Measurements from ENCODE around the gene TULP4.
"Not testable (repeated sequence)": the region's sequence is repeated elsewhere in the genome, so short reads cannot be mapped to it uniquely, and the experiment has no call there.

The TULP4 gene

DNA sequence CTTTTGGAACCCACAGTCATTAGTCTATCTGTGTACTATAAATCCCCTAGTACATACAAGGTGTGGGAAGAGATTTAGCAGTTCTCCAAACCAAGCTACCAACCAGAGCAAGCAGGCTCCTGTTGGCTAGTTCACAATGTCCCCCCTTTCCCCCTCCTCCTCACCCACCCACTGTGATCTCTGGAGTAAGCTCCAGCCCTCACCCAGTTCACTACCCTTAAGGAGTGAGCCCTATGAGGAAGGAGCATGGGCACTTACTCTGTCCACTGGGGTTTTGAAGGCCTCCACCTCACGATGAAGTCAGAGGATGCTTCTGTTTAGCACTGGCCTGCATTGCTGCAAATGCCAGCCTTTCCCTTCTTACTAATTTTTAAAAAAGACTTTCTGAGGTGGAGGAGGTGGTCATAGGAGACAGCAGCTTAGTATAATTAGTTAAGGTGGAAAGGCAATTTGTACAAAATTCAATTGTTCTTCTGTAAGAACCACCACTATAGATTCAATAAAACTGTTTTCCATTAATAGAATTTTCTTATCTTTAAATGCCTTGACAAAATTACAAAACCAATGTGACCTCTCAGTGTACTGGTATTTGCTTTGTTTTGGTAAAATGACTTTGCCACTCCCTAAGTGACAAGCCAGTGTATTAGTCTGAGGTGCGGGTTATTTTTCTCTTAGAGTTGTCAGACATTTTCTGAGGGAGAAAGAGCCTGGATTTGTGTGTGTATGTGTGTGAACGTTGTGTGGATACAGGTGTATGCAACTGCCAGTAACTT lies 86.2 kb downstream of the TULP4 start:
- DNase-seq: no peak

DNA sequence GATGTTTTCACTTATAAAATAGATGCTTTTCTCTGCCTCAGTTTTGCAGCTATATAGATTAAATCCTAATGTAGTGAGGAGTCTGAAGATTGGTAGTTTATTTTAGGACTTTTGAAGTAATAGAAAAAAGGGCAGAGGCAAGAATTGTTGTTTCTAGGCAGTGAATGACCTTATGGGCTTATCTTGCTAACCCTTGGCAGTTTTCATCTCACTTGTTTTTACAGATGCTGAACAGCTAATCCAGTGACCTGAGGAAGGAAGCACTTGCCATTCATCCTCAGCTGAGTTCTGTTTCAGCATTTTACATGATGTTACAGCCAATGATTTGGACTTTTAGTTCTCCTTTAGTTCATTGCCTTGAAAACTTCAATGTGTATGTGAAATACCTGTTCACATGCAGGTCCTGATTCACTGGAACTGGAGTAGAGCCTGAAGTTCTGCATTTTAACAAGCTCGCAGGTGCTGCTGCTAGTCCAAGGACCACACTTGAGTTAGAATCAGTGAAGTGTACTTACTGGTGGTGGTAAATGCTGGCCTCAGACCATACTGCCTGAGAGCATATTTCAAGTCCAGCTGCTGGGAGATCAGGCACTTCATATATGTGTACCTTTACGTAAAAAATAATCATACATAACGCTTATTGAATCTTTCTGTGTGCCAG lies 86.9 kb downstream of the TULP4 start:
- DNase-seq: no peak

DNA sequence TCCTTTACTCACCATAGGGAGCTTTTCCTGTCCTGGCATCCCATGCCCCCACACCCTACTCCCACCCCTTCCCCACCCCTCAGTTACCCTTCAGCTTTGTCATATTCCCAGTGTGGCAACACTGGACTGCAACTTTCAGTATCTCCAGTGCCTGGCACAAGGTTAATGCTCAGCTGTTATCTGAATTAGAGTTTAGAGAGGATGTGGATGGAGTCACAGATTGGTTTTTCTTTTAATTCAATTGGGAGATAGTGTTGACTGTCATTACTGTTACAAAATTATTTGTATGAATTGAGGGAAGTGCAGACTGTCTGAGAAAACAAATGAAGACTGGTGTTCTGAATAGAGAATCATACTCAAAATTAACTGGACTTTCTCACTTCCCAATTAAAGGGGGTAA lies 89.9 kb downstream of the TULP4 start:
- no peak for DNase-seq

DNA sequence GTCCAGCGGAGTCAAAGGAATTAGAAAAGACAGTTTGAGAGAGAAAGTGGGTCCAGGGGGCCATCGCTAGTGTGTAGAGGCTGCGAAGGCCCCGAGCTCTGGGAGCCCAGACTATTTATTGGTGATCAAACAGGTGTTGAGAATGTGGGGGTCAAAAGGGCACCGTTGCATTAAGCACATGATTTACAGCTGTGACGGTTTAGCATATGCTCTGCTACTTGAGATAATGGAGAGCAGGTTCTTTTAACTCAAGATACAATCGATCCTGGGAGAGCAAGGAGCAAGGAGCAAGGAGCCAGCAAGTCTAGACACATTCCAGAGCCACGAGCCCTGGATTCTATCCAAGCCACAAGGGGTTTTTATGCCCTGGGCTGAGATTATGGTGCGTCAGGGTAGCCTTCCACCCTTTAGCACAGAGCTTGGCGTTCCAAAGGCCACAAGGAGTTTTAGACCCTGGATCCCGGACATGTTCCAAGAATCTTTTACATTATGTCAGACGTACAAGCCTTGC lies 93.1 kb downstream of the TULP4 start:
- not testable (repeated sequence) for DNase-seq

DNA sequence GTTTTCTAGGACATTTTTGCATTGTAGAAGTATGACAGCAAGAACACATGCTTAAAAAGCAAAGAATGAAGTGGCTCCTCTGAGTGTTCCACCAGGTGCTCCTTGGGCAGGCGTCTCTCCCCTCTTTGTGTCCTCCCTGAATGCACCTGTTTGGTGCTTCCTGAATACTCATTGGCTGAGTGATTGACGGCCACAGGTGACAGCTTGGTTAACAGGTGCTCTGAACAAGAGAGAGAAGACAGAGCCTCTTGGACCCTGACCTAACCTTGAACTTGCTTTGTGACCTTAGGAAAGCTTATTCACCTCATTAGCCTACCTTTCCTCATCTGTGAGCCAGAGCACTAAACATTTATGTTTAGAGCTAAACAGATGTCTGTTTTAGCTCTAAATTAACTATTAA lies 93.7 kb downstream of the TULP4 start:
- DNase-seq: no peak

DNA sequence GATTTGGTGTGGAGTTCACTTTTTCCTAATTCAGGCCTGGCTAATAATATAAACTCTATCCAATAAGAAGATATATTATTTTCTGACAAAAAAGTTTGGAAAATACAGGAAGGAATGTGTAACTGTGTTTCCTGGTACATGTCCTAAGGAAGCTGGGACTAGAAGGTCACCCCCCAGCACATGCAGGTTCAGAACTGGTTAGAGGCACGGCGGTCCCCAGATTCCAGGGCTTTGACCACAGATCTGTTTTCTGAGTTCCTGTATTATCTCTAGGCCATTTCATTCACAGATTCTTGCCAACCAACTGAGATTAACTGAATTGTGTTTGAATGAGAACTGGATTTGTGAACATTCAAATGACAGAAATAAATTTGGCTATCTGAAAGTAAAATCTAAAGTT lies 94.5 kb downstream of the TULP4 start:
- DNase-seq: no peak

DNA sequence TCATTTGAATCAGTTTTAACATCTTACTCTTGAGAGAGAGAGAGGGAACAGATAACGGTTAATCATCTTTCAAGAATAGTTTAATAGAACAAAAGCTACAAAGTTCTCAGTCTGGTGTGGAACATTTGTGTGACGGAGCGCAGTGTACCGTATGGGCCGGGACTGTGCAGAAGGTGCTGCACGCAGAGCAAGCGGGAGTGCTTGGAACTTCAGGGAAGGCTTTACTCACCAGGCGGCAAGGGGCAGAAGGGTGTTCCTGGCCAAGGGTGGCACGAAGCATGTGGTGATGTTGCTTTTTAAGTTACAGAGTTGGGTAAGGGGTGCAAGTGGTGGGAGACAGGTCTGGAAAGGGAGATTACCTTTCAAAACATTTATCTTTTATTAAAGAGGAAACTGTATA lies 95.7 kb downstream of the TULP4 start:
- no peak for DNase-seq

DNA sequence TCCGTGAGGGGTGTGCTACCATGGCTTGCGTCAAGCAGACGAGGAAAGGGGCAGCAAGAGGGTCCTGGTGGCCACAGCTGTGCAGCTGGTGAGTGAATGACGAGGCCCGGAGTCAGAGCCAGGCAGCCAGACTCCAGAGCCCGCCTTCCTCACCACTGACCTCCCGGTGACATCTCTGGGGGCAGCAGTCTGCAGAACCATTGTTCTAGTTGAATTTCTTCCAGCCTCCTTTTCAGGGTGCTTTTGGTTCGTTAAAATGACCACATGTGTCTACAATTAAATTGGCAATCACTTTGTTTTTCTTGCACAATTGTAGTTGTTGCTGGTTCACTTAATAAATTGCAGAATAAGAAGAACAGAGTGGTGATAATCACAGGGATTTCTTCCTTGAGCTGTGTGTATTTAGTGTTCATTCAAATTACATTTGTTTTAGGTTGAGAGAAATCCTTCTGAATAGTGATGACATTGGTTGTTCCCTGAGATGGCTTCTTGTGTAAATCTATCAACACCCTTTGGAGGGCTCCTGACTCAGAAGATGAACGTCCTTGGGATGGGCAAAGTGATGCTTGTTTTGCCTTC lies 96.4 kb downstream of the TULP4 start:
- no peak for DNase-seq

DNA sequence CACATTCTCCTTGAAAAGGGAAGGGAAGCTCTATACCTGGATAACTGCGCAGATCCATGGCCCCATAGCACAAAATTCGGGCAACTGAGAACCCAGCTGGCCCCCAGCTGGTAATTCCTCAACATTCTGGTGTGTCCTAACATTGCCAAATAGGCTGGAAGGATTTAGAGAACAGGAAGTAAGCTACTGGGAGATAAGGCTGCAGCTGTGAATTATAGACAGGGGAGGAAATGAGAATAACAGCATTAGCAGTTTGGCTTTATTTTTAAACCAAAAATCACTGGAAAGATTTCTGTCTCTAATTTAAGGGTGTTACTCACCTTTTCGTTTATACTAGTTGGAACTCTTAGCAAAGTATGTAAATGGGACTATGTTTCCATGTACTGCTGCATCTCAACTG lies 97.2 kb downstream of the TULP4 start:
- DNase-seq: no peak

DNA sequence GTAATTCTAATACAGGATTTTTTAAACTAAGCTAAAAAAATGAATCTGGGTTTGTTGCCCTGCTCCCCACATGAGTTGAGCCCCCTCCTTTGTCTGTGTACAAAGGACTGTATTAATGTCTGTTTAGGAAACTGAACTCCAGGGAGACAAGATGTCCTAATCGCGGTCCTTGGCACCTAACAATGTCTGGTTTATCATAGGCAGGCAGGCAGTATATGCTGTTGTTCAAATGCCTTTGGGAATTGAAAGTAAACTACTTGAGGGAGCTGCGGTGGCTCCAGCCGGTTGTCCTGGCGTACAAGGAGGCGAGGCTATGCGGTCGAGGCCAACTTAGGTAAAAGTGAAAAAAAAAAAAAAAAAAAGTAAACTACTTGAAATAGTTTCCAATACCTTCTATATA lies 98.5 kb downstream of the TULP4 start:
- no peak for DNase-seq

DNA sequence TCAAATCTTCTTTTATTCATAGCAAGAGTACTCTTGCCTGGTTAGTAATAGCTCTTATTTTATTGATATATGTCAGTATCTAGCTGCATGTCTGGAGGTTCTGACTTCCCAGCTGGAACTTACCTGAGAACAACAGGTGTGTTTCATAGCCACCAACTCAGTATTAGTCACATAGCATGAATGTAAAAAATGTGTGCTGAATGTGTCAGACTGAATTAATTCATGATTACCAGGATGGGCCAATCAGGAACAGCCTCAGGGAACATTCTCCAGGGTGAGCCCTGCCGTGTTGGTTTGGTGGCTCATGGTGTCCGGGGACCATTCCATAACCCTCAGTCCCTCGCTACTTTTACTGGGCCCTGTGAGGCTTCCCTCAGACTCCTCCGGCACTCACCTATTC lies 99.7 kb downstream of the TULP4 start:
- DNase-seq: no peak

DNA sequence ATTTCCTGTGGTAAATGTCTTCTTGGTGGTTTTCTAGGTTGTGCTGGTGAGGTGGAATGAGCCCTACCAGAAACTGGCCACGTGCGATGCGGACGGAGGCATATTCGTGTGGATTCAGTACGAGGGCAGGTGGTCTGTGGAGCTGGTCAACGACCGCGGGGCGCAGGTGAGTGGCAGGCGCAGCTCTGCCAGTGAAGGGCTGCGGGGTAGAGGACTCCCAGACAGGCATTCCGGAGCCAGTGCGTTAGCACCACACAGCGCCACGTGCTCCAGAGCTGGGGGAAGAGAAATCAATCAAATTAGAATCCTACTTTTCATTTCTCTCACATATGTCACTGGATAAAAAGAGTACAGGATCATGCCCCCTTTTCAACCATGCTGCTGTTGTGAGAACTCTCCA lies 100.8 kb downstream of the TULP4 start:
- no peak for DNase-seq

DNA sequence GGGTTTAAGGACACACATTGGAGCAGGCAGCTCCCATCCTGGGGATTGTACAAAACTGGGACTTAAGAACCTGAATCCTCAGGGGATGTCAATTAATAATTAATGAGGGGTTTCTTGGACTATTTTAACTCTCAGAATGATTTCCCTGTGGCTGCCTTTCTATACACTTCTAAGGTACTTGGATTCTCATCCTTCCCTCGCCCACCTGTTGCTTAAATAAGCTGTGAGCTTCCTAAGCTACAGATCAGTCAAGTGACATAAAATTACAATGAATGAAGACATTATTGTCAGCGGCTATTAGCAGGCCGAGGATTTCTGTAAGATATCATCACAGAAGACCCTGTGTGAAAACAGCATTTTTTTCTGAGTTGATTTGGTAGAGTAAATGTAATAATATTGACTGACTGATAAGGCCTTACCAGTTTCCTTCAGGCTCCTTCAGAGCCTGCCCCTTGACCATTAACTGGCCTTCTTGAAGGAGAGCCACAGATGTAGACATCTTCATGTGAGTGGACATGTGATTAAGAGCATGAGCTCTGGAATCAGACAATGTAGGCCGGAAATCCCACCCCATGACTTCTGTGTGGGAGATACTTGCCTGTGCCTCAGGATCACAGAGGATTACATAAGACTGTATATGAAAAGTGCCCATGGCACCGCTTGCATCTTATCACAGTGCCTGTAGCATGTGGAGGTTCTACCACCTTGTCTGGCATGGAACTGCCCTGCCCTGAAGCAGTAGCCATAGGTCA lies 101.7 kb downstream of the TULP4 start:
- DNase-seq: no peak

DNA sequence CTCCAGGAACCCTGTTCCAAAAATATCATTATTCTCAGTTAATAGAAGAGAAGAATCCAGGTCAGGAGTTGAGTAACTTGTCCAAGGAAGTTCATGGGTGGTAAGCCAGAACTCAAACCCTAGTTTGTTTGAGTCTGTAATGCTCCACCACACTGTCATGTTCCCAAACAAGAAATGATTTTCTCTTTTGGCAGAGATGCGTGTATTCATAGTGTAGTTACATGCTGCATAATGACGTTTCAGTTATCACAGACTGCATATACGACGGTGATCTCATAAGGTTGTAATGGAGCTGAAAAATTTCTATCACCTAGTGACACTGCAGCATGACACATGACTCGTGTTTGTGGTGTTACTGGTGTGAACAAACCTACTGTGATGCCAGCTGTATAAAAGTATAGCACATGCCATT lies 102.6 kb downstream of the TULP4 start:
- no peak for DNase-seq

DNA sequence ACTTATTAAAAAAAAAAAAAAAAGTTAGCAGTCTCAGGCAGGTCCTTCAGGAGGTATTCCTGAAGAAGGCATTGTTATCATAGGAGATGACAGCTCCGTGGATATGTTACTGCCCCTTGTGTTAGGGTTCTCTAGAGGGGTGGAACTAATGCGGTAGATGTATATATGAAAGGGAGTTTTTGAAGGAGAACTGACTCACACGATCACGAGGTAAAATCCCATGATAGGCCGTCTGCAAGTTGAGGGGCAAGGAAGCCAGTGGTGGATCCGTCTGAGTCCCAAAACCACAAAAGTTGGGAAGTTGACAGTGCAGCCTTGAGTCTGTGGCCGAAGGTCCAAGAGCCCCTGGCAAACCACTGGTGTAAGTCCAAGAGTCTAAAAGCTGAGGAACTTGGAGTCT lies 103.4 kb downstream of the TULP4 start:
- no peak for DNase-seq

DNA sequence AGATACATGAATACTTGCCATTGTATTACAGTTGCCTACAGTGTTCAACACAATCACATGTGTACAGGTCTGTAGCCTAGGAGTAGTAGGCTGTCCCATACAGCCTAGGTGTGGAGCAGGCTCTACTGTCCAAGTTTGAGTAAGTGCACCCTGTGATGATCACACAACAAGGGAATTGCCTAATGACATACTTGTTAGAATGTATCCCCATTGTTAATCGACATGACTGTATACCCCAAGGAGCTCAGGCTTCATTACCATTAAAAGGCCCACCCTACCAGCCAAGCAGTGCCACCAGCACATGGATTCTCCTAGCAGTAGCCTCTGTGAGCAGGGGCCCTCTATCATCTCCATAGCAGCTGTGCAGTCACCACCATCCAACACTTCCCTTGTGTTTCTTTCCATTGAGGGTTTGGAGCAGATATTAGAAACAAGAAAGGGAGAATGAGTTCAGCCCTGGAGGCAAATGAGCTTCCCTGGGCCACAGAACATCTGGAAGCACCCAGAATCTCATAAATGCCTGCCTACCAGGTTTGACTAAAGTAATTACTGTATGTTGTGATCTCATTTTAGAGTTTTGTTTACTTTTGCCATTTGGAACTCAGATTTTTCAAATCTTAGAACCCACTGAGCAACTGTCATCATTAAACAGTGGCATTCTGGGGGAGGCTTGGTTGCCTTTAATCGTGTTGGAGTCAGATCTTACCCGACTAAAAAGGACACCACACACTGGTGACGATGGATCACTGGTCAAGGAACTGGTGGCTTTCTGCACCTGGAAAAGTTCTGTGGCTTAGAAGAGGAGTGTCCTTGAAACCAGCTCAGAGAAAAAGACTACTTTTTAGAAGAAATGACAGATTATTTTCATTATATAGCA lies 104.9 kb downstream of the TULP4 start:
- DNase-seq: no peak

DNA sequence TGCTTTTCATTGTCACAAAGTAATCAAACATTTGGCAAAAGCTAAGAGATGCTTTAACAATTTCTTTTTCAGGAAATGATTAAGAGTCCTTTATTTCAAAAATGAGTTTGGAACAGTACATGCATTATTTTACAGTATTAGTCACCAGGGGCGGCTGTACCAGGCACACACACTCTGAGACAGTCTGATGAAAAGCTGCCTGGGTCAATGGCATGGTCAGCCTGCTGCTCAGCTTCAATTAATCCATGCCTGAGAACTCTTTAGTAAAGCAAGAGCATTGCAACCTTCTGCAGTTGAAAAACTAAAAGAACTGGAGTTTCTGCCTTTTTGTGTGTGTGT lies 105.5 kb downstream of the TULP4 start:
- no peak for DNase-seq

DNA sequence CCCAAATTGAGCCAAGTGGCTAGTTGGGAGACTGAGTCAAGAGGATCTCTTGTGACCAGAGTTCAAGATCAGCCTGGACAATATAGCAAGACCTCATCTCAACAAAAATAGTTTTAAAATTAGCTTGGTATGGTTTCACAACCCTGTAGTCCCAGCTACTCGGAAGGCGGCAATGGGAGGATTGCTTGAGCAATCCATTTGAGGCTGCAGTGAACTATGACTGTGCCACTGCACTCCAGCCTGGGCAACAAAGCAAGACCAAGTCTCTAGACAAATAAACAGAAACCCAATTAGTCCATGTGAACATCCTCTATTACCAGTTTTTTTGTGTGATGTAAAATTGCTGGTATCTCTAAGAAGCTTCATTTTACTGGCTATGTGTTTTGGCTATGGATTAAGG lies 106.2 kb downstream of the TULP4 start:
- no peak for DNase-seq

DNA sequence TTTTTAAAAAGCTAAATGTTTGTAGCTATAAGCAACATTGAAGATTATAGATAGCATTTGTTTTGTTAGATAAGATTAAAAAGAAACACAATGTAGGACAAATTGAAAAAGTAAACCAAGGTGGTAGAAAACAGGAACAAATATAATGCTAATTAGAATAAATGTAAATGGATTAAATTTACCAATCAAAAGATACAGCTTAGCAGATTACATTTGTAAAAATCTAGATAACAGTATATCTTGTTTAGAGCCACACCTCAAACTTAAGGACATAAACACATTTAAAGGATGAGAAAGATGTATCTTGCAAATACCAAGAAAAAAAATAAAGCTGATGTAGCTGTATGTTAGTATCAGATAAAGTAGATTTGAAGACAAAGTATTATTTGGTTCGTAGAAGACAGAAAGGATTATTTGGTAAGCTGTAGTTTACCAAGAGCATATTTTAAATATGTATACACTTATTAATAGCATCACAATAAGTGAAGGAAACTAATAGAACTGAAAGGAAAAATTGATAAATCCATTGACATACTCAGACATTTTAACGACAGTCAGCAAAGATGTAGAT lies 107.2 kb downstream of the TULP4 start:
- no peak for DNase-seq

DNA sequence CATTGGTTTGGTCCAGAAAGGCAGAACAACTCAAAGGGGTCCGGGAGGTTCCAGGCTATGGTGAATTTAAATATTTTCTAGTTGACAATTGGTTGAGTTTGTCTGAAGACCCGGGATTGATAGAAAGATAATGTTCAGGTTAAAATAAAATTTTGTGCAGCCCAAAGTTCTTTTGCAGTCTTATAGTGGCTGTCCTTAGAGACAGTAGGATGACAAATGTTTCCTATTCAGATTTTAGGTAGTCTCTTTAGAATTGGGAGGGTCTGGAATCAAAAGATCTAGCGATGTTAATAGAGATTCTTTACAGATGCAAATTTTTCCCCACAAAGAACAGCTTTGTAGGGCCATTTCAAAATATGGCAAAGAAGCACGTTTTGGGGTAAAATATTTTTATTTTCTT lies 109.1 kb downstream of the TULP4 start:
- DNase-seq: no peak

DNA sequence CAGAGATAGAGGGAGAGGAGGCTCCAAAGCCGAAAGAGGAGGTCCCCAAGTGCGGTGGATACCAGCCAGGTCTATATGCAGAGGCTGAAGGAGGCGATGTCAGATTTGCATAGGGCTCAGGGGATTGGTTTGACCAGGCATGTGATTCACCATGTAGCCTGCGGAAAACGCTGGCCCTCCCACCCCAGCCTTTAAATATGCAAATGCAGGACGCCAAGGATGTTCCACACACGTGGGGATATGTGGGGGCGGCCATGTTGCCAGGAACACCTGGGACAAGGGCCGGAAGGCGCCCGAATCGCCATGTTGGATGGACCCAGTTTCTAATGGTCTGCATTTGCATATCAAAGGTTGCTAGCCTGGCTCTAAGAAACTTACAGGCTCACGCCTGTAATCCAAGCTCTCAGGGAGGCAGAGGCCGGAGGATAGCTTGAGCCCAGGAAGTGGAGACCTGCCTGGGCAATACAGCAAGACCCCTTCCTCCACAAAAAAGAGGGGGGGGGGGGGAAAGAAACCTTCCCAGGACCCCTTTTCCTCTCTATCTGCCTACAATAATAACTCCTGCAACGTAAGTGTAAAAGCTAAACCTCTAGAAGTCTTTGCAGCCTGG lies 110.5 kb downstream of the TULP4 start:
- DNase-seq: no peak

DNA sequence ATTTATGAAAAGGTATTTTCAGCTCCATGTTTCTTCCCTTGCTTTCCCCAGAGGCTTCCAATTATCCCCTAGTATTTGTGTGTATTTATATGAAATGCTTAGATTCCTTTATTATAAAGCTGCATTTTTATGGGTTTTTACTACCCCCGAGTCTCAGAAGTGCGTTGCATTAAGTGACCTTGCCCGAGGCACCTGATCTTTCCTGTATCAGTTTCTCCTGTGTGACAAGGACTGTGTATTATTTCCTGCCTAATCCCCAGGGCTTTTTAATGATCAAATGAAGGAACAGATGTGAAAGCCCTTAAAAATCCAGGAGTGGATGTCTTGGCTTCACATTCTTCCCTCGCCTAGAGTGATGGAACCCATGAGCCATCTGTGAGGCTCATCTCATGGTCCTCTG lies 118.8 kb downstream of the TULP4 start:
- no peak for DNase-seq

Measured in activated CD4-positive, CD25-positive, alpha-beta regulatory T cell treated with anti-CD3 and anti-CD28 coated beads, Interleukin-2, amount 50 U/mL, for 72 hours (primary cell).